K562 (cell line): ENCODE data around the gene SRP54. TPM values are rescaled to one million over a fixed set of nuclear protein-coding genes. Genes with fewer than 3 reads are reported as not detected.

Experiments used
- HLTF ChIP-seq: fragments of 450-650 bp; IDR thresholded peaks from 2 replicates; pipeline ENCODE4 v1.6.1; 2016
- NFYB ChIP-seq: IDR thresholded peaks from 2 replicates; pipeline ENCODE4 v1.6.1; 2011; ENCODE audit warnings: mild to moderate bottlenecking, moderate library complexity; ENCODE audit not compliant: insufficient read length; ENCODE audit errors: extremely low read depth
- POLR2AphosphoS5 ChIP-seq: IDR thresholded peaks from 2 replicates; pipeline ENCODE4 v1.6.1; 2011; ENCODE audit warnings: mild to moderate bottlenecking, low read depth, low read length, moderate library complexity; ENCODE audit not compliant: control insufficient read depth, insufficient read depth
- PRMT5 ChIP-seq: sonication (generic); formaldehyde crosslinking; IDR thresholded peaks from 2 replicates; pipeline ENCODE4 v1.5.0; 2020; ENCODE audit warnings: missing genetic modification reagents
- ZC3H11A ChIP-seq: IDR thresholded peaks from 2 replicates; pipeline ENCODE4 v1.6.1; 2012; ENCODE audit warnings: low read depth, low read length, improper control_type of control experiment
- ZNF23 ChIP-seq: fragments of 250-450 bp; sonication (Bioruptor Pico); IDR thresholded peaks from 2 replicates; pipeline ENCODE4 v1.4.0; 2020; ENCODE audit warnings: mild to moderate bottlenecking
- ZNF311 ChIP-seq: fragments of 250-450 bp; sonication (Bioruptor Pico); IDR thresholded peaks from 2 replicates; pipeline ENCODE4 v1.4.0; 2020; ENCODE audit warnings: mild to moderate bottlenecking, moderate library complexity
- ZNF318 ChIP-seq, 2 experiments: fragments of 450-650 bp; IDR thresholded peaks; 2 replicates each; pipeline ENCODE4 v1.6.1; 2016; ENCODE audit warnings: mild to moderate bottlenecking in 2 of 2, borderline replicate concordance in 1 of 2, low read depth in 1 of 2, moderate library complexity in 1 of 2
- ZNF395 ChIP-seq: fragments of 200-800 bp; sonication (Bioruptor generic); IDR thresholded peaks from 2 replicates; pipeline ENCODE4 v1.6.1; 2017; ENCODE audit warnings: missing genetic modification characterization, missing compliant biosample characterization
- ZNF512 ChIP-seq: IDR thresholded peaks from 2 replicates; pipeline ENCODE4 v1.6.1; 2016; ENCODE audit warnings: missing genetic modification characterization, missing compliant biosample characterization
- ZNF717 ChIP-seq: fragments of 250-450 bp; sonication (Bioruptor Pico); IDR thresholded peaks from 2 replicates; pipeline ENCODE4 v1.5.0; 2021
- polyA plus RNA-seq, 8 experiments: library from polyadenylated mRNA; depleted of rRNA in 4 of 8; stranded (reverse) in 5 of 8; unstranded in 3 of 8; fragments of >200 nt; fragmentation: Nextera tagmentation in 2 of 8; fragmentation: Illumina TruSeq in 1 of 8; extraction: Ambion mirVana in 2 of 8; extraction: Trizol in 1 of 8; gene quantifications; 2 replicates each; pipeline versions ENCODE4 v1.2.1 to v1.2.3, GENCODE V29; 2011 to 2014; ENCODE audit warnings: inconsistent platforms in 1 of 8, missing spikeins in 1 of 8
- total RNA-seq, 7 experiments: library from RNA; depleted of rRNA in 6 of 7; stranded (reverse); fragments of >200 nt in 6 of 7; fragmentation: Illumina TruSeq in 2 of 7; extraction: Trizol in 2 of 7; gene quantifications; 2 replicates each; pipeline versions ENCODE4 v1.2.1 to v1.2.3, GENCODE V29; 2011 to 2021; ENCODE audit warnings: low replicate concordance in 1 of 7

Gene SRP54
- total and polyA plus RNA-seq, 9 of the 15 experiments (the other 6 are each of a cell fraction or from before 2014, with no cell fraction given): 28.6 to 69.8 (median 51.7) TPM

- no peak for TF ChIP-seq ZNF318 (IDR thresholded peaks at IDR 0.05; ENCODE audit: borderline replicate concordance in 1 of 2, low read depth in 1 of 2)
- no peak for TF ChIP-seq PRMT5 (CRISPR knock-in tag)
- no peak for TF ChIP-seq ZNF23
- no peak for TF ChIP-seq HLTF
- TF ChIP-seq ZC3H11A: no peak
- TF ChIP-seq ZNF395: no peak
- TF ChIP-seq NFYB: no peak
- no peak for TF ChIP-seq ZNF311
- no peak for TF ChIP-seq ZNF717
- no peak for TF ChIP-seq ZNF512 (tag)
- no peak for TF ChIP-seq POLR2AphosphoS5
Observed at GRCh38 chr14:35004839-35005238, 22.0 kb downstream of the SRP54 start (continued).
